ENCODE measurements around the gene TXNRD2.
A peak's percentile ranks its signal among the peaks of the same experiment; 100 is the strongest.

Gene TXNRD2

DNA sequence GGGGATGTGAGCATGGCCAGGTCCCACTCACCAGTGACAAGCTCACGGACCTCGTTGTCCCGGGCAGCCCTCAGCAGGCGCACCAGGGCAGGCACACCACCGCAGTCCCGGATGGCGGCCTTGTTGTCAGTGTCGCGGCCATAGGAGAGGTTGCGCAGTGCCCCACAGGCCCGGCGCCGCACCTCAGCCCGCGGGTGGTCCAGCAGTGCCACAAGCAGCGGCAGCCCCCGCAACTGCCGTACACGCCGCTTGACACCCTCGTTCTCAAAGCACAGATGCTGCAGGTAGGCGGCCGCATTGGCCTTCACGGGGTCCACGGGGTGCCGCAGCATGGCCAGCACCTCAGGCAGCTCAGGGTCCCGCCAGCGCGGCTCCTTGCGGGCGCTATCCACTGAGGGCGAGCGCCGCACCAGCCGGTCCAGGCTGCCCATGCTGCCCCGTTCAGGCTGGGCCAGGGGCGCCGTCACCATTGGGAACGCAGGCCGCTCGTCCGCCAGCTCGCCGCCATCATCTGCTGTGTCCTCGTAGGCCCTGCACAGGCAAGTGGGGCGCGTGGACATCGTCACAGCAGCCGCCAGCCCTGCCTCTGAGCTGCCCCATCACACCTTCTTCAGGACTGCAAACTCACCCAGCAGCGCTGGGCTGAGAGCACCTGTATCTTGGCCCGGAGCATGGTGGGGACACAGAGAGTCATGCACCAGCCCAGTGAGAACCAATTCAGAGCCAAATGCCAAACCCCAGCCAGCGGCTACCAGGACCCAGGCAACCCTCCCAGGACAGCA lies 38.3 kb upstream of the TXNRD2 start:
- DNase-seq: no peak

DNA sequence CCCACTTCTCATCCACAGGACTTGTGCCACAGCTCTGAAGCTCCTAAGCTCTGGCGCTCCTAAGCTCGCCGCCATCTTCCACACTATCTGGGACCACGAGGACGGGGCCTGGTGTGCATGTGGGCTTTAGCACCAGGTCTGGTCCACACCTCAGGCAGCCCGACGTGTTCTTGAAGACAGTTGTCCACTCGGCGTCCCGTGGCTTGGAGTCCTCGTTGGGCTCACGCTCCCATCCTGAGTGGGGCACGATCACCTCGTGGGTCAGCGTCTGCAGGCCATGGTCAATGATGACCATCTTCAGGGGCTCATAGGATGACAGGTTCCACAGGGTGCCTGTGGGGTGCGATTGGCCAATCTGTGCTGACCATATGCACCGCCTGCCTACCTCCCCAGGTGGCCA lies 37.1 kb upstream of the TXNRD2 start:
- no peak for DNase-seq

DNA sequence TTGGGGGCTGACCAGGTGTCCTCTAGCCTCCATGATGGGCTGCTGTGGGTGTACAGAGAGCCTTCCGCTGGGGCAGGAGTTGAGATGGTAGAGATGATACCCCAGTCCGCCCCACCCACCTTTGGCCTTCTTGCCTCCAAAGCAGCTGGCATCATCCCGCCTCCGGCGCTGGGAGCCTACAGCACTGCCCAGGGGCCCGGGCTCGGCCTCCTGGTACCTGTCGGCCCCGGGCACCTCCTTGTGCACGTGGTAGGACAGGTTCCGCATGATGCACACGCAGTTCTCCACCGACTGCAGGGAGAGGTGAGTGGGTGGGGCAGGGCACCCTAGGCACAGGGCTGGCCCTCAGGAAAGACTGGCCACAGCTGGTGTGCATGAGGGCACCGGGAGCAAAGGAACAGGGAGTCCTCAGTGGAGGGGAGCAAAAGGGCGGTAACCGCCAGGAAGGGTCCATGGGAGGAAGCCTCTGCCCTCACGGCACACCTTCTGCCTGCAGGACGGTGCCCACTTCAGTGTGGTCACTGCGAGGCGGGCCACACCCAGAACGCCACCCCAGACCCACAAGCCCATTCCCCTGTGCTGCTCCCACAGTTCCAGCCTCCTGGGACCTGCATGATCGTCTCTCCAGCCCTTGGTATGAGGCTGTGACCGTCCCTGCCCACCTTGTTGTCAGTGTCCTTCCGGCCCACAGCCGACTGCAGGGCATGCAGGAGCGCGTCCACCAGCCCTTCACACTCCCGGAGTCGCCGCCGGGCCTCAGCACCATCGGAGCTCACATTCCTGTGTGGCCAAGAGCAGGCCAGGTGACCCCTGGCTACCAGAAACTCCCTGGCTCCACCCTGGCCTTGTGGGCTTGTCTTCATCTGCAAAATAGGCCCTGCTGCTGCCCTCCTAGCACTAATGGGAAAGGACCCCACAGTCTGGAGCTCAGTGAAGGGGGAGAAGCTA lies 36.0 kb upstream of the TXNRD2 start:
- no peak for DNase-seq

DNA sequence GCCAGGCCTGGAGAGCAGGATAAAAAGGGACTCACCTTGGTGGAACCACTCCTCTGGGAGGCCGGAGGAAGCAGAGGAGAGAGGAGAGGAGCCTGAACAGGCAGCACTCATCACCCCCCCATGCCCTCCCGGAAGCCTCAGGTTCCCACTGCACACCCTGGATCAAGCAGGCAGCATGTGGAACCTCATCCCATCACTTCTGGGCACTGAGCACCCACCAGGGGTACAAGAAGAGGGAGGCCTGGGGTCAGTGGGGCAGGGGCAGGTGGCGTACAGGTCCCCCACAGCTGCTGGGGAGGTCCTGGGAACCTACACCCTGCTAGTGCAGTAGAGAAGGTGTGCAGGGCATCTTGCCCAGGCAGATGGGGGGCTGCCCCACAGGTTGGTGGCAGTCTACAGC lies 35.1 kb upstream of the TXNRD2 start:
- DNase-seq: no peak

DNA sequence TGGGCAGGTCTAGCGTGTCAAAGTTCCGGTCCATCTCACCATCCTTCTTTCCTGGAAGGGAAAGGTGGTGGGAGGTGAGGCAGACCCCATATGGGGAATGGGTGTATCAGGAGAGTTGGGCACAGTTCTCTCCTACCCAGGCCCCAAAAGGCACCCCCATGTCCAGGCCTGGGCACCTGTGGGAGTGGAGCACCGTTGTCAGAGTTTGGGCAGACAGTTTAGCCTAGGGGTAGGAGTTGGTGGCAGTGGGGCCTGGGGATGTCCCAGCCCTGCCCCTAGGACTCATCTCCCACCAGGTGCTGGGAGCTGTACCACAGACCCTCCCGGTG lies 34.1 kb upstream of the TXNRD2 start:
- DNase-seq: no peak

DNA sequence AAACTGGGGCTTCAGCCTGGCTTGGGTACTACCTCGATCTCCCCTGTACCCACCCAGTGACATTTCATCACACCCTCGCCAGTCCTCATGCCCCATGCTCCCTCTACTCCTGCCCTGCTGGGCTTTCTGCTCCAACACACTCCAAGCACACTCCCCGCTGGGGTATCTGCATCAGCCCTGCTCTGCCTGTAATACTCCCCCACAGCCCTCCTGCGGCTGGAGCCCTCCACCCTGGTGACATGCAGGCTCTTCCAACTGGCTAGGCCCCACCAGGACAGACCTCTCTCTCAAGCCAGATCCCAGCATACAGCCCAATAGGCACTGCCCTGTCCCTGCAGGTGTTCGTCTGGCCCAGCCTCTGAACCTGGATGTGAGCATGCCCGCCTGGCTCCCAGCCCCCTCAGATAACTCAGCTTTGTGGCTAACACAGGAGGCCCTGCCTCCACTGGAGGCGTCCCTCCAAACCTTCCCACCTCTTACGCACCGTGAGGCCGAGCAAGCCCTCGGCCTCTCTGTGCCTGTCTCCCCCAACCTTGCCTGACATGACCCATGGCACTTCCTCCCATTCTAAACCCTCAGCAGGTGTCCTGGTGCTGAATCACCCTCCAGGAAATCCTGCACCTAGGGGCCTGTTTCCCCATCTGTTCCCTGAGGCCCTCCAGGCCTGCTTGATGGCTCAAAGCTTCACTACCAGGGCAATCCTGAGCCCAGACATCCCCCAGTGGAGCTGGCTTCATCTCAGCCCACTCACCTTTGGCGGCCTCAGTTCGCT lies 33.5 kb upstream of the TXNRD2 start:
- DNase-seq: peak in 1 of 2 experiments; percentile 6

DNA sequence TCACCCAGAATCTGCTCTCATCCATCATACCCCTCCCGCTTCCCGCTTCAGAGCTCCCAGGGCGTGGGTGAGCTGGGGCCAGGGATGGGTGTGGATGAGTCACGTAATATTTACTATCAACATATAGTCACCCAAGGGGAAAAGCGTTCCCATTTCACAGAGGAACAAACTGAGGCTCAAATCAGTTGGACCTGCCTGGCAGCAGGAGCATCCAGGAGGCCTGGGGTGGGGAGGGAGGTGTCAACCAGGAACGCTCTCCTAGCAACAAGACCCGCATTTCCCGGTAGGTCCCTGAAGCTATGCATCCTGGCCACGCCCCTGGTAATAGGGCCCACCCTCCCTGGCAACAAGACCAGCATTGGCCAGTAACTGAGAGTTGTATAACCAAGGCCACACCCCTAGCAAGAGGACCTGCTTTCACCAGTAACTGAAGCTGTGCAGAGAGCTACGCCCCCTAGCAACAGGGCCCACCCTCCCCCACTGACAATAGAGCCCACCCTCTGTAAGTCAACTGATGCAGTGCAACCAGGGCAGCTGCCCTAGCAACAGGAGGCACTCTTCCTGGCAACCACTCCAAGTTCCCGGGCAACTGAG lies 32.7 kb upstream of the TXNRD2 start:
- no peak for DNase-seq

DNA sequence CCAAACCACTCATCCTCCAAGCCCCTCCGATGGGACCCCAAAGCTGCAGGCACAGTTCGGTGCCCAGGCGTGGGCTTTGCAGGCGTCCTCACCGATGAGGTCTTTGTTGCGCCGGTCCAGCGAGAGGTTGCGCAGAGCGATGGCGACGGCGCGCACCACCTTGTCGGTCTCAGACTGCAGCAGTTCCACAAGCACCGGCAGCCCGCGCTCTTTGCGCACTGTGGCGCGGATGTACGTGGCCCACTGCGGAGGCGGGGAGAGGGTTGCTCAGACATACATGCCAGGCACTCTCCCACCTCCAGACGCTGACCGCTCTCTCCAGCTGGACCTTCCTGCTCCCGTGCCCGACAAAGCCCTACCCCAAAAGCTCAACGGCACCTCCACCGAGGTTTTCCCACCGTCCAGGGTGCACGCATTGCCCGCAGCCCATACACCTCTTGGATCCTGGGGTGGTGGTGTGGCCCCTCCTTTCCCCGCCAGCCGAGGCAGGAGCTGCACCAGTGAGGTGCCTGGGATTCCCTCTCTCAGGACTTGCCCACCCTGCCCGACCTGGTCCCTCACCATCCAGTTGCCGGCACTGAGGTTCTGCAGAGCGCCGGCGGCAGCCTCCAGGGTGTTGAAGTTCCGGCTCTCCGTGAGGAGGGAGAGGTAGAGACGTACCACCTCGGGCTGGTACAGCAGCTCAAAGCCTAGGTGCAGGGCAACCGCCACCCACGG lies 32.1 kb upstream of the TXNRD2 start:
- DNase-seq: no peak

DNA sequence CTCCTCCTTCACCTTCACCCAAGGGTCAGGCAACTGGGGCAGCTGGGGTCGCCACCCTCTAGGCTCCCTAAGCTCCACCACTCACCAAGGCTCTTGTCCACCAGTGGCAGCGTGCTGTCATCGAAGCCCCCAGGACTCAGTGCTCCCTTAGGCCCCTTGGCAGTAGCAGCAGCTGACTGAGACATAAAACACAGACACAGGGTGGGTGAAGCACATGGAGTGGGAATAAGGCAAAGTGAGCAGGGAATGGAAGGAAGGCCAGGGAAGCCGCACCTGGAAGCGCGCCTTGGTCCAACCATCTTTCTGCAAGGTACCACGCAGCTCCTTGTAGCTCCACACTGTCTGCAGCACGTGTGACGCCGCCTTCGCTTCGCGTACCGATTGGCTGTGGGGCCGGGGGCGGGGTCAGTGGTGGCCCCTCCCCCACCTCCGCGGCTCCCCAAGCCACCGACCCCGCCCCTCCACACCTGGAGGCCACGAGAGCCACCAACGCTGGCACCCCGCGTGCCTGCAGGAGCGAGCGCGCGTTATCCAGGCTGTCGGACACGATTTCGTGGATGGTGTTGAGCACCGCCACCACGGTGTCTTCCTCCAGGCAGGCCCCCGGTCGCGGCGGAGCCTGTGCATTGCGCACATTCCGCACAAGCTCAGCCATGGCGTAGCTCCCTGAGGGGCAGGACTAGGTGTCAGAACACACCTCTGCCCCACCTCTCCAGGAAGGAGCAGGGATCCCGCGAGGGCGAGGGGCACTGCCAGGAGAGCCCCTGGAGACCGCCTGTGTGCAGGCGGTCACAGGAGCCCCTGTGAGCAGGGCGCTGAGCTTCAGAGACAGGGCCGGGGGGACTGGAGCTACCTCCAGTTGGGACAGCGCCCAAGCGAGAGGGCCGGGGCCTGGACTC lies 31.3 kb upstream of the TXNRD2 start:
- no peak for DNase-seq

DNA sequence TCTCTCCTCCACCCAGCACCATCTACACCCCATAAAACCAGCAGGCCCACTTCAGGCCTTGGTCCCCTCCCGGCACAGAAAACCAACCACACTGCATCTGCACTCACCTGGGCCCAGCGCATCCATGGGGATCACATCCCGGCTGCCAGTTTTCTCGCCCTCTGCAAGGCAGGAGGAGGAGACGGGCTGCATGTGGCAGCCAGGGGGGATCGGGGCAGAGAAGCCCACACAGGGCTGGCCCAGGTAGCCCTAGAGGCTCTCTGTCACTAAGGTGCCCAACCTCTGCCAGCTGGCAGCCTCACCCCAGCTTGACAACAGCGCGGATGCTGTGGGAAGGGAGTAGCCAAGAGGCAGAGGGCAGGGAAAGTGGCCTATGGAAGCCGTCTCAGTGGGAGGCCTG lies 30.6 kb upstream of the TXNRD2 start:
- DNase-seq: no peak

DNA sequence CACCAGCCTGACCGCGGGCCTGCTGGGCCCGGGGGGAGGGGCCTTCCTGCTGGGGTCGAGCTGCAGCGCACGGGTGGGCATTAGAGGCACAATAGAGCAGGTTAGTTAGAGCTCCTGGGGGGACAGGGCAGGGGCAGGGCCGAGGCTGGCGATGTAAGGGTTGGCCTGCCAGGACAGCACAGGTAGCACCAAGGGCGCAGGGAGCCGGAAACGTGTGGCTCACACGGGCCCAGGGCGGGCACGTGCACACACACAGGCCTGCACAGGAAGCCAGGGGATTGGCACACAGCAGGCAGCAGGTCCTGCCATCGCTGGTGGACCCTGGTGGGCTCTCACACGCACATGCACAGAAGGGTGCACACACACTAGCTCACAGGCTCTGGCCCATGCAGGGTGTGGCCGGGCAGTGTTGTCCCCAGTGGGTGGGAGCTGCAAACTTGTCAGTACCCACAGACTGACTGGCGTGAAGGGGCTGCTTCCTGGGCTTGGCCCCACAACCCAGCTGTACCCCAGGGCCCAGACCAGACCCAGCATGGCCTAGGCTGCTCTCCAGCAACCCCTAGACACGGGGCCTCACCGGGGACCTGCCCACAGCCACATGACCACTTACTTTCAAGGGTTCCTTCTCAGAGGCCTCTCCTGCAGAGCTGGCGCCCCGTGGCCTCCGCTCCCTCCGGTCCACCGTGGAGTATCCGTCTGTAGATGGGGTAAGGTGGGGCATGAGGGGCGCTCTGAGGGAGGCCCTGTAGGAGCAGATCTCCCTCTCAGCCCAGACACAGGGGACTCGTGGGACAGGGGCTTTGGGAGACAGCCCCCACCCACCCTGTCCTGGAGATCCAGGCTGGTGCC lies 29.9 kb upstream of the TXNRD2 start:
- DNase-seq: no peak

DNA sequence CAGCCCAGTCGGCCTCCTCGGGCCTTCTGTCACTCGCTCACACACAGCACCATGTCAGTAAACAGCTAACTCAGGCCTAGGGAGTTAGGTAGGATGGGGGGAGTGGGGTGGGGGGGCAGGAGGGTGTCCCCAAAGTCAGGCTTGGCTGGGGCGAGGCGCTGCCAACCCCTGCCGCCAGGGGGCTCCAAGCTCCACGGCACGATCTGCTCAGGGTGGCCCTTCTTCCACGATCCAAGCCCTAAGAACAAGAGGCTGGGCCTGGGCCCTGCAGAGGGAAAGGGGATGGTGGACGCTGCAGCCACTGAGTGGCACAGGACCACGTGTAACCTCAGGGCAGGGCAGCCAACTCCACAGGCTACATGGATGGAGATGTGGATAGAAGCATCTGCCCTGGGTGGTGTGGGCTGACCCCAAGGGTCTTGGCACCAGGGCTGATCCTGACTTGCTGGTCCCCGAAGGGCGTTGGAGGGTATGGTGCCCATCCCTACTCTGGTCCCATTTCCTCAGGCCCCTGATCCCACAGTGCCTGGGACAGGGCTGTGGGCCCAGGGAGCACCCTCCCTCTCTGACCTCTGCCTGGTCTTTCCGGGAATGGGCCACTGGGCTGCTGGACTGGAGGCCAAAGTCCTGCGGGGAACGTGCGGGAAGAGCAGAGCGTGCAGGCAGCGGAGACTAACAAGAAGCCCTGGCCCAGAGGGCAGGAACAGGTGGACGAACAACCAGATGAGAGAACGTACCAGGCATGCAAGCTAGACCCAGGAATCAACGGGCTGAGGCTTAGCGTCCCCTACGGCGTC lies 29.1 kb upstream of the TXNRD2 start:
- peak; percentile 42 to 44 for DNase-seq

DNA sequence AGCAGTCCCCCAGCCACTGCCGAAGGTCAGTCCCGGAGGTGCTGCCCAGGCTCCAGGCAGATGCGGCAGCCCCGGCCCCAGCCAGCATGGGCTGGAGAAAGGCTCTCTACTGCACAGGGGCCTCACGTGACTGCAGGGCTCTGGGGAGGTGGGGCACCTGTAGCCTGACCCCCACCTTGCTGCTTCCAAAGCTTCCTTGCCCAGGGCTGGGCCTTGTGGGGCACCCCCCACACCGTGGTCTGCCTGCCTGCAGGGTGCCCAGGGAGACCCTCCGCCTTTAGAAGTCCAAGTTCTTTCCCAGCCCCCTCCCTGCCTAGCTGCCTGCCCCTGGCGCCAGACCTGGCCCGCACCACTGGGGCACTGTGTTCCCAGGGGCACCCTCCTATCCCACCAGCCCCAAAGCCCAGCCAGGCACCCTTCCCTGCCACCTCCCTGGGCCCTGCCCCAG lies 28.4 kb upstream of the TXNRD2 start:
- no peak for DNase-seq

DNA sequence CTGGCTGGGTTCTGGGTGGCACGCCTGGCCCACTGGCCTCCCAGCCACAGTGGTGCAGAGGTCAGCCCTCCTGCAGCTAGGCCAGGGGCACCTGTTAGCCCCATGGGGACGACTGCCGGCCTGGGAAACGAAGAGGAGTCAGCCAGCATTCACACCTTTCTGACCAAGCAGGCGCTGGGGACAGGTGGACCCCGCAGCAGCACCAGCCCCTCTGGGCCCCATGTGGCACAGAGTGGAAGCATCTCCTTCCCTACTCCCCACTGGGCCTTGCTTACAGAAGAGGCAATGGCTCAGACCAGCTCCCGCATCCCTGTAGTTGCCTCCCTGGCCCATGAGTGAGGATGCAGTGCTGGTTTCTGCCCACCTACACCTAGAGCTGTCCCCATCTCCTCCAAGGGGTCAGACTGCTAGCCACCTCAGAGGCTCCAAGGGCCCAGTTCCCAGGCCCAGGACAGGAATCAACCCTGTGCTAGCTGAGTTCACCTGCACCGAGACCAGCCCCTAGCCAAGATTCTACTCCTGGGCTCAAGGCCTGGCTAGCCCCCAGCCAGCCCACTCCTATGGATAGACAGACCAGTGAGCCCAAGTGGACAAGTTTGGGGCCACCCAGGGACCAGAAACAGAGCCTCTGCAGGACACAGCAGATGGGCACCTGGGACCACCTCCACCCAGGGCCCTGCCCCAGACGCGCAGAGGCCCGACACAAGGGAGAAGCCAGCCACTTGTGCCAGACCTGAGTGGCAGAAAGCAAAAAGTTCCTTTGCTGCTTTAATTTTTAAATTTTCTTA lies 27.7 kb upstream of the TXNRD2 start:
- DNase-seq: no peak

DNA sequence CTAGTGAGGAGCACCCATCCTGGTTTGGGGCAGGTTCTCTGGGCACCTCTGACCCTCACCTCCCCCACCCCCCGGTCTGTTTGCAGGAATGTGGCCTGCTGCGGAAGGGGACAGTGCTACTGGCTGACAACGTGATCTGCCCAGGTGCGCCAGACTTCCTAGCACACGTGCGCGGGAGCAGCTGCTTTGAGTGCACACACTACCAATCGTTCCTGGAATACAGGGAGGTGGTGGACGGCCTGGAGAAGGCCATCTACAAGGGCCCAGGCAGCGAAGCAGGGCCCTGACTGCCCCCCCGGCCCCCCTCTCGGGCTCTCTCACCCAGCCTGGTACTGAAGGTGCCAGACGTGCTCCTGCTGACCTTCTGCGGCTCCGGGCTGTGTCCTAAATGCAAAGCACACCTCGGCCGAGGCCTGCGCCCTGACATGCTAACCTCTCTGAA lies 26.9 kb upstream of the TXNRD2 start:
- DNase-seq: no peak

DNA sequence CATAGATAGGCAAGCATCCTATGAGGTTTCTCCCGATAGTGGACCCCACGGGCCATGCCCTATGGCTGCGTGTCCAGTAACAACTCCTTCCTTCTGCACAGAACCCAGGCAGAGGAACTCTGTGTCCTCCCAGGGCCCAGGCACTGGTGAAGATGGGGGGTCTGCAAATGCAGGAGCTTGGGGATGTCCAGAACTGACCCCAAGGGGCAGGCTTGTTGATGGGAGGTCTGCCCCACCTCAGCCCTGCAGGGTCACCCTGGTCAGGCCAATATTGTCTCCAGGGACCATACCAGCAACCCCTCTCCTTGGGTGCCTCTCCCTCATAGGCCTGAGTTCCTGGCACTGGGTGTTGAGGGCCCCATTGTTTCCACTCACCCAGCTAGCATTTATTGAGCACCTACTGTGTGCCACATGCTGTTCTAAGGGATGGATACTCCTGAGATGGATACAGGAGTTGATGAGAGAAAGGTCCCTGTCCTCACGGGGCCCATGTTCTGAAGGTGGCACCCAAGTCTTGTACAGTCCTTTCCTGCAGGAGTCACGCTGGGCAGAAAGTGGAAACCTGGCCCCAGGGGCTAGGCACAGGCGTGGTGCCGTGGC lies 26.3 kb upstream of the TXNRD2 start:
- no peak for DNase-seq

DNA sequence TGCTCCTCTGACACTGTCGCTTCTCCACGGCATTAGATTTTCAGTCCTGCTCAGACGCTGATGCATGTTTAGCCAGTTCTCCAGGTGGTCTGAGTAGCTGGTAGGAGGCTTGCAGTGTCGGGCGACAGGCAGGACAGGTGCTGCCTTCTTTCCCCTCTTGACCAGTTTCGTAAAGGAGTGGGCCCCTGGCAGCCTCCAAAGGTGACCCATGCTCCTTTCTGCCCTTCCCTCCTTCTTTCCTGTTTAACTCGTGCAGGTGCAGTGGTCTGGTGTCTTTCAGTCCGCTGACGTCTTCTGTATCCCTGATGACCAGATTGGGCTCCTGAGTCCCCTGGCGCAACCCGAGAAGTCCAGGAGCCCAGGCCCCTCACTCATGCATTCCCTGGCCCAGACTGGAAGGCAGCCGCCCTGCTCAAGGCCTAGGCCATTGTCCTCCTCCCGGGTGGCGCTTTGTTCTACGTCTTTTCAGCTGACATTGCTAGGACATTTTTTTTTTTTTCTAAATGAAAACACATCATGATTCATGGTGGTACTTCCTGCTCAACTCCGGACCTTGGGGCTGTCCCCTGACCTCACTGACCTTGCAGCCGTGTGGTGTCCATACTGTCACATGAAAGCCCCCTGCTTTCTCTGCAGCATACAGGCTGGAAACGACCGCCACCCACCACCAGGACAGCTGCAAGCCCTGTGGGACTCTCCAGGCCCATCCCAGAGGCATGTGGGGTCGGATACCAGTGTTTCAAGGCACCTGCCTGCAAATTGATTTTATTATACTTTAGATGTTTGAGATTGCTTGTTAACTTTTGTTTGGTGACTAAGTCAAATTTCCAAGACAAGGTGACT lies 25.5 kb upstream of the TXNRD2 start:
- no peak for DNase-seq
